ENCODE measurements around the gene ZNF764.

The ZNF764 gene

GRCh38 chr16:30569746-30570635 lies 11.8 kb upstream of the ZNF764 start:
- no peak for DNase-seq

GRCh38 chr16:30569281-30569680 lies 11.1 kb upstream of the ZNF764 start:
- no peak for DNase-seq

GRCh38 chr16:30567991-30568638 lies 9.9 kb upstream of the ZNF764 start:
- no peak for DNase-seq

- no peak for DNase-seq
Measured at GRCh38 chr16:30567160-30567990, 9.2 kb upstream of the ZNF764 start.

- no peak for DNase-seq
Measured at GRCh38 chr16:30566531-30566930, 8.4 kb upstream of the ZNF764 start.

GRCh38 chr16:30565984-30566383 lies 7.8 kb upstream of the ZNF764 start:
- DNase-seq = peak in 1 of 2 experiments; percentile 27

- no peak for DNase-seq
Measured at GRCh38 chr16:30565526-30565925, 7.4 kb upstream of the ZNF764 start.

- no peak for DNase-seq
Measured at GRCh38 chr16:30562021-30562420, 3.8 kb upstream of the ZNF764 start.

- DNase-seq = no peak
Measured at GRCh38 chr16:30561089-30561816, 3.1 kb upstream of the ZNF764 start.

GRCh38 chr16:30559690-30560089 lies 1.5 kb upstream of the ZNF764 start:
- no peak for DNase-seq

- DNase-seq = no peak
Measured at GRCh38 chr16:30558789-30559377, 709 bp upstream of the ZNF764 start.

GRCh38 chr16:30557707-30557956 lies 542 bp downstream of the ZNF764 start:
- peak in 1 of 2 experiments; percentile 47 for DNase-seq

- peak in 1 of 2 experiments; percentile 15 for DNase-seq
Measured at GRCh38 chr16:30556125-30556473, 2.1 kb downstream of the ZNF764 start.

GRCh38 chr16:30555315-30556124 lies 2.7 kb downstream of the ZNF764 start:
- DNase-seq = no peak

GRCh38 chr16:30554557-30555314 lies 3.4 kb downstream of the ZNF764 start:
- no peak for DNase-seq

- no peak for DNase-seq
Measured at GRCh38 chr16:30553393-30553899, 4.7 kb downstream of the ZNF764 start.

GRCh38 chr16:30552956-30553355 lies 5.2 kb downstream of the ZNF764 start:
- no peak for DNase-seq

- DNase-seq = no peak
Measured at GRCh38 chr16:30551781-30552180, 6.4 kb downstream of the ZNF764 start.

- no peak for DNase-seq
Measured at GRCh38 chr16:30548416-30549253, 9.5 kb downstream of the ZNF764 start.

GRCh38 chr16:30546115-30546514 lies 12.1 kb downstream of the ZNF764 start:
- no peak for DNase-seq
